ENCODE results near the gene NXPH1.

GRCh38 chr7:8441106-8441965 is 7.9 kb downstream of the NXPH1 start:
- TF ChIP-seq EZH2 (IDR thresholded peaks at IDR 0.05; ENCODE audit: borderline replicate concordance, low read depth, low read length, poor library complexity, severe bottlenecking): no peak
- no peak for TF ChIP-seq CTCF (conservative IDR thresholded peaks at IDR 0.05; ENCODE audit: low read depth, low read length)

Measured in A673 (cell line).